ENCODE data around the gene ABCD3. TPM values are rescaled to one million over a fixed set of nuclear protein-coding genes. Genes with fewer than 3 reads are reported as not detected.

The ABCD3 gene
- total RNA-seq, 1 experiment from 2014 or later, result 48.8 TPM

DNA sequence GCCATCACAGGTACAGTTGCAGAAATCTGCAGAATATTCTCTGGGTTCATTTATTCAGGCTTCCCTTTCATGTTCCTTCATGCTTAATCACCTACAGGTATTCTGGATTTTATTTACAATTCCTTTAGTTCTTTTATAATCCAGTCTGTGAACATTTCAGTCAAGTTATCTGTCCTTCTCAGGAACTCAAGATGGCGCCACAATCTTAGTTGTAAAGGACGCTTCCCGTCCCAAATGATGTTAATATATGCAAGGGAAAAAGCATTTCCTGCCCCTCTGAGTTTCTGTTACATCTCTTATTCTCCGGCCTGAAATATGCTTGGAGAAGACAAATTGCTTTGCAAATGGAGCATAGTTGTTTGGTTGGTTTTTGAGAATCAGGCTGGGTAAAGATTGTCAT, 104.1 kb downstream of the ABCD3 start:
- POLR2A ChIA-PET, result no interaction called here
- DNase-seq (ENCODE audit: low read depth, low spot score), result peak; percentile 45

DNA sequence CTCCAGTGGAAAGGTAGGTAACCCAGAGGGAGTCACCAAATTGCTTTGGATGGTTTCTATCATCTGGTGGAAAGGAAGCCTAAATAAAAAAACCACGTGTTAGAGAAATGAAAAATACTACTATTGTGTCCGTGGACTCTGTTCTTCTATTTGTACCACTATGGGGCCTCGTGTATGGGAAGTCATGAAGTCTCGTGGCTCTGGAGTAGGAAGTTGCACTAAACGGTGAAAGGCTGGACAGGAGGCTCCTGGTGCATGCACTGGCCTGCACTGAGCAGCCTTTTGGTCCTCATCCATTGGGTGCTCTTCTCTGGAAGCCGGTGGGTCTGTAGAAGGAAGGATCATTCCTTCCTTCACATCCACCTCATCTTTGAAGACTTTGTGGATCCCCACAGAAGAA, 106.3 kb downstream of the ABCD3 start:
- no peak overlapping the region for H3K4me3 ChIP-seq (replicated peaks in 1 of 2; ENCODE audit: low read depth in 1 of 2, low read length in 2 of 2)
- ChIA-PET CTCF (interaction anchor here (4.0 kb wide), 1 partner anchor 279 kb away, joined by 23 read pairs; no protein-coding TSS in a partner anchor), RAD21 (ENCODE audit: low non-redundant PET in 1 of 2, low total read pairs in 2 of 2, uncharacterized antibody in 2 of 2, unreplicated experiment in 2 of 2) (no interaction called here), POLR2A (no interaction called here)
- no peaks in the 10 kb centered on the region for H3K9me3 ChIP-seq (ENCODE audit: control insufficient read depth in 1 of 2, insufficient read depth in 1 of 2, low read depth in 1 of 2, low read length in 2 of 2)
- no peak overlapping the region for H3K4me2 ChIP-seq (ENCODE audit: low read length)
- no peaks in the 10 kb centered on the region for H3K79me2 ChIP-seq (ENCODE audit: insufficient read depth, low read length)
- intact Hi-C loops (cut with micrococcal nuclease), result no loop called here
- ATAC-seq (no peak), DNase-seq (ENCODE audit: low read depth, low spot score) (no peak)
- no peaks in the 10 kb centered on the region for H4K20me1 ChIP-seq (ENCODE audit: insufficient read depth)
- H2AFZ ChIP-seq (ENCODE audit: low read depth, low read length, poor library complexity, severe bottlenecking), result no peak overlapping the region
- no peak overlapping the region for H3K9ac ChIP-seq (ENCODE audit: low read length)
- no peak overlapping the region for H3K27ac ChIP-seq (ENCODE audit: low read depth, low read length)
- peaks cover 0 to 3% of the 10 kb centered on the region in 2 experiments; a peak in 1 of 4 replicates for H3K36me3 ChIP-seq (ENCODE audit: control insufficient read depth in 1 of 2, insufficient read depth in 2 of 2, low read length in 2 of 2)
- TF ChIP-seq SRF (IDR thresholded peaks at IDR 0.05; ENCODE audit: low read depth) (no peak), ZFX (IDR thresholded peaks at IDR 0.05) (no peak), POLR2A (IDR thresholded peaks at IDR 0.05; ENCODE audit: borderline replicate concordance, extremely low read depth, insufficient read depth, insufficient read length) (no peak), POLR2AphosphoS5 (IDR thresholded peaks at IDR 0.05; ENCODE audit: low read depth, low read length) (no peak), EGR1 (IDR thresholded peaks at IDR 0.05; ENCODE audit: low read depth) (no peak), SP1 (IDR thresholded peaks at IDR 0.05; ENCODE audit: low read depth) (no peak), FOSL1 (IDR thresholded peaks at IDR 0.05; ENCODE audit: low read depth) (no peak)
- TF ChIP-seq, protein P1, sequence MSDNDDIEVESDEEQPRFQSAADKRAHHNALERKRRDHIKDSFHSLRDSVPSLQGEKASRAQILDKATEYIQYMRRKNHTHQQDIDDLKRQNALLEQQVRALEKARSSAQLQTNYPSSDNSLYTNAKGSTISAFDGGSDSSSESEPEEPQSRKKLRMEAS (IDR thresholded peaks at IDR 0.05), result no peak
- peaks cover 4 to 19% of the 10 kb centered on the region in 2 experiments; a peak in 3 of 4 replicates for H3K4me1 ChIP-seq (ENCODE audit: control insufficient read depth in 1 of 2, insufficient read depth in 2 of 2, low read length in 2 of 2)
- H3K27me3 ChIP-seq (ENCODE audit: insufficient read depth, low read length), result no peaks in the 10 kb centered on the region
- no TSS peak for BruUV-seq (replicated peaks)
- no peaks in the 10 kb centered on the region for H3K9me2 ChIP-seq (ENCODE audit: insufficient read depth)

More for the DNA sequence above, 104.1 kb downstream of the ABCD3 start:
- Histone ChIP-seq H3K4me1 (ENCODE audit: control insufficient read depth in 1 of 2, insufficient read depth in 2 of 2, low read length in 2 of 2) (peaks cover 0 to 2% of the 10 kb centered on the region in 2 experiments; a peak in 2 of 4 replicates), H3K79me2 (ENCODE audit: insufficient read depth, low read length) (no peaks in the 10 kb centered on the region), H3K9me3 (ENCODE audit: control insufficient read depth in 1 of 2, insufficient read depth in 1 of 2, low read depth in 1 of 2, low read length in 2 of 2) (no peaks in the 10 kb centered on the region), H3K36me3 (ENCODE audit: control insufficient read depth in 1 of 2, insufficient read depth in 2 of 2, low read length in 2 of 2) (no peaks in the 10 kb centered on the region), H3K27me3 (ENCODE audit: insufficient read depth, low read length) (no peaks in the 10 kb centered on the region), H3K9me2 (ENCODE audit: insufficient read depth) (no peaks in the 10 kb centered on the region), H3K4me2 (ENCODE audit: low read length) (no peak overlapping the region), H2AFZ (ENCODE audit: low read depth, low read length, poor library complexity, severe bottlenecking) (no peak overlapping the region), H4K20me1 (ENCODE audit: insufficient read depth) (no peaks in the 10 kb centered on the region), H3K4me3 (replicated peaks in 1 of 2; ENCODE audit: low read depth in 1 of 2, low read length in 2 of 2) (no peak overlapping the region), H3K9ac (ENCODE audit: low read length) (no peak overlapping the region), H3K27ac (ENCODE audit: low read depth, low read length) (no peak overlapping the region)
- peak; percentile 74 for ATAC-seq
- ChIA-PET CTCF (interaction anchor here (1.7 to 4.0 kb wide), 3 partner anchors 77 to 332 kb away, joined by 7 to 23 read pairs (median 9); no protein-coding TSS in a partner anchor), RAD21 (ENCODE audit: low non-redundant PET in 1 of 2, low total read pairs in 2 of 2, uncharacterized antibody in 2 of 2, unreplicated experiment in 2 of 2) (no interaction called here)
- BruUV-seq (replicated peaks), result no TSS peak
- intact Hi-C loops (cut with micrococcal nuclease), result loop anchor here (1.0 kb wide), 1 partner anchor 280 kb away; no protein-coding TSS in a partner anchor
- peak; percentile 90 for TF ChIP-seq RAD21 (IDR thresholded peaks at IDR 0.05; ENCODE audit: low read depth)
- TF ChIP-seq, protein P1 (IDR thresholded peaks at IDR 0.05), result no peak
- TF ChIP-seq, protein P2, sequence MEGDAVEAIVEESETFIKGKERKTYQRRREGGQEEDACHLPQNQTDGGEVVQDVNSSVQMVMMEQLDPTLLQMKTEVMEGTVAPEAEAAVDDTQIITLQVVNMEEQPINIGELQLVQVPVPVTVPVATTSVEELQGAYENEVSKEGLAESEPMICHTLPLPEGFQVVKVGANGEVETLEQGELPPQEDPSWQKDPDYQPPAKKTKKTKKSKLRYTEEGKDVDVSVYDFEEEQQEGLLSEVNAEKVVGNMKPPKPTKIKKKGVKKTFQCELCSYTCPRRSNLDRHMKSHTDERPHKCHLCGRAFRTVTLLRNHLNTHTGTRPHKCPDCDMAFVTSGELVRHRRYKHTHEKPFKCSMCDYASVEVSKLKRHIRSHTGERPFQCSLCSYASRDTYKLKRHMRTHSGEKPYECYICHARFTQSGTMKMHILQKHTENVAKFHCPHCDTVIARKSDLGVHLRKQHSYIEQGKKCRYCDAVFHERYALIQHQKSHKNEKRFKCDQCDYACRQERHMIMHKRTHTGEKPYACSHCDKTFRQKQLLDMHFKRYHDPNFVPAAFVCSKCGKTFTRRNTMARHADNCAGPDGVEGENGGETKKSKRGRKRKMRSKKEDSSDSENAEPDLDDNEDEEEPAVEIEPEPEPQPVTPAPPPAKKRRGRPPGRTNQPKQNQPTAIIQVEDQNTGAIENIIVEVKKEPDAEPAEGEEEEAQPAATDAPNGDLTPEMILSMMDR (IDR thresholded peaks at IDR 0.05 in 2 of 3, conservative IDR thresholded peaks at IDR 0.05 in 1 of 3; ENCODE audit: borderline replicate concordance in 1 of 3, insufficient read depth in 1 of 3, low read depth in 2 of 3, low read length in 2 of 3), result peak; percentile 40 to 87 (median 65); a peak in 5 of 6 replicates
